Dedifferentiated amniotic fluid mesenchymal stem cell (primary cell): ENCODE measurements around the gene PHLDB1.
"Not testable (repeated sequence)": the region's sequence is repeated elsewhere in the genome, so short reads cannot be mapped to it uniquely, and the experiment has no call there.

Source experiments
- DNase-seq: peaks from one replicate; pipeline ENCODE4 v3.0.0-alpha.2; 2016; ENCODE audit errors: extremely low spot score

The PHLDB1 gene

DNA sequence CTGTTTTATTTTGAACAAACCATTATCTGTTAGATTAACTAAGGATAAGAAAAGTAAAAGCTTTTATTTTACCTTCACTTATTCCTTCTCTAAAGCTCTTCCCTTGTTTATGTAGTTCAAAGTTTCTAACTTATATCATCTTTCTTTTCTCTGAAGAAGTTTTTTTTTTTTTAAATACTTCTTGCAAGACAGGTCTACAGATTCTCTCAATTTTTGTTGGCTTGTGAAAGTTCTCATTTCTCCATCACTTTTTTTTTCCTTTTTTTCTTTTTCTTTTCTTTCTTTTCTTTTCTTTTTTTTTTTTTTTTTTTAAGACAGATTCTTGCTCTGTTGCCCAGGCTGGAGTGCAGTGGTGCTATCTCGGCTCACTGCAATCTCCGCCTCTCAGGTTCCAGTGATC is 76.8 kb downstream of the PHLDB1 start:
- DNase-seq, result no peak

DNA sequence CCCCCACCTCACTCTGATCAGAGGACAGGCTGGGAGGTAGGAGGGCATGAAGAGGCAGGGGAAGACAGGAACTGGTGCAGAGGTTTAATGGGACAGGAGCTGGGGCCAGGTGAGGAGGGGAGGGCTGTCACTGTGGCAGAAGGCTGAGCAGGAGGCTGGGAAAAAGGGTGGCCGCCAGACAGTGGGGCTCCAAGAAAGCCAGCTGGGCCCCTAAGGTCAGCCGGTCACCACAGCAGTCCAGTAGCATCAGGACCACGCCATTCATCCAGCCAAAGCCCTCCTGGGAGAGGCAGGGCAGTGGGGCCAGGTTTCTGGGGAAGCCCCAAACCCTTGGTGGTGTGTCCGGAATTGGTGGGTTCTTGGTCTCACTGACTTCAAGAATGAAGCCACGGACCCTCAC is 80.5 kb downstream of the PHLDB1 start:
- DNase-seq, result no peak

DNA sequence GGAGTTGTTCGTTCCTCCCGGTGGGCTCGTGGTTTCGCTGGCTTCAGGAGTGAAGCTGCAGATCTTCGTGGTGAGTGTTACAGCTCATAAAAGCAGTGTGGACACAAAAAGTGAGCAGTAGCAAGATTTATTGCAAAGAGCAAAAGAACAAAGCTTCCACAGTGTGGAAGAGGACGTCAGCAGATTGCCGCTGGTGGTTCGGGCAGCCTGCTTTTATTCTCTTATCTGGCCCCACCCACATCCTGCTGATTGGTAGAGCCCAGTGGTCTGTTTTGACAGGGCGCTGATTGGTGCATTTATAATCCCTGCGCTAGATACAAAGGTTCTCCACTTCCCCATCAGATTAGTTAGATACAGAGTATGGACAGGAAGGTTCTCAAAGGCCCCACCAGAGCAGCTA is 80.9 kb downstream of the PHLDB1 start:
- not testable (repeated sequence) for DNase-seq

DNA sequence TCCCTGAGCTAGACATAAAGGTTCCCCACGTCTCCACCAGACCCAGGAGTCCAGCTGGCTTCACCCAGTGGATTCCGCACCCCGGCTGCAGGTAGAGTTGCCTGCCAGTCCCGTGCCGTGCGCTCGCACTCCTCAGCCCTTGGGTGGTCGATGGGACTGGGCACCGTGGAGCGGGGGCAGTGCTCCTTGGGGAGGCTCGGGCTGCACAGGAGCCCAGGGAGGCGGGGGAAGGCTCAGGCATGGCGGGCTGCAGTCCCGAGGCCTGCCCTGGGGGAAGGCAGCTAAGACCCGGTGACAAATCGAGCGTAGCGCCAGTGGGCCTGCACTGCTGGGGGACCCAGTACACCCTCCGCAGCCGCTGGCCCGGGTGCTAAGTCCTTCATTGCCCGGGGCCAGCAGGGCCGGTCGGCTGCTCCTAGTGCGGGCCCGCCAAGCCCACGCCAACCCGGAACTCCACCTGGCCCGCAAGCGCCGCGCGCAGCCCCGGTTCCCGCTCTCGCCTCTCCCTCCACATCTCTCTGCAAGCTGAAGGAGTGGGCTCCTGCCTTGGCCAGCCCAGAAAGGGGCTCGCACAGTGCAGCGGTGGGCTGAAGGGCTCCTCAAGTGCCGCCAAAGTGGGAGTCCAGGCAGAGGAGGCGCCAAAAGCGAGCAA is 81.6 kb downstream of the PHLDB1 start:
- DNase-seq, result no peak

DNA sequence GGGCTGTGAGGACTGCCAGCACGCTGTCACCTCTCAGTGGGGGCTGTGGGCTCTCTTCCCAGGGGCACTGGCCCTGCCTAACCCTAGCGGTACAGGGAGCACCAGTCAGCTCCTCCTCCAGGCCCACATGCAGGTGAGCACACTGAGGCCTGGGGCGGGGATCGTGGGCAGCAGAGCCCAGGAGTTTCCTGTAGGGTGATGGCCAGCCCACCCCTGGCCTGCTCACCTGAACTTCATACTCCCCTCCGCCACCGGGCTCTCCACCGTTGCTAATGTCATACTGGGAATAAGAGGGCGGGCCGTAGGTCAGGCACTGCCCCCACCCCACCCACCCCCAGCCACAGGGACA is 82.1 kb downstream of the PHLDB1 start:
- no peak for DNase-seq

DNA sequence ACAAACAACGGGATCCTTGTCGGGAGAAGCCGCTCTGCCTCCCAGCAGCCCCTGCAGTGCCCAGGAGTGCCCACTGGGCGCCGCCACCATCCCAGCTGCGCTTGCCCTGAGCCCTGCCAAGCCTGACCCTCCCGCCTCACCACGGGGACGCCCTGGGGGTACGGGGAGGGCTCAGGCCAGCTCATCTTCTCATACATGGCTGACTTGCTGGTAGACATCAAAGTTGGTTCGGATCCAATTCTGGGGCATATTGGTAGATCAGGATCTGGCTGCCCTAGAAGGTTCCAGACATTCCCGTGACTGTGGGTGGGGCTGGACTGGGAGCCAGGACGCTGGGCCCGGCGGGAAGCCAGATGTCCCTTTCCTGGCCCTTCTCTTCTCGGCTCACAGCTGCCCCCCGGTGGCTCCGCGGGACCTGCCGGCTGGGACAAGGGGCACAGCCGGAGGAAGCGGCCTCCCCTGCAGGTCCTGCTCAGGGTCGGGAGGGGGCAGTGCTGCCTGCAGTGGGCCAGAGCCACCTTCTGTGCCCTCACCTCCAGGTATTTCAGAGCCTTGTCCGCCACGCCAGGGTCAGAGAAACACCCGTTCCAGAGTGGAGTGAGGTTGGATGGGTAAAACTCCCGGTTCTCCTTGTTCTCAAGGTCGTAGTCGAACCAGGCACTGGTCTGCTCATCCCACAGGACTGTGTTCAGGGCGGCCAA is 82.6 kb downstream of the PHLDB1 start:
- peak; percentile 94 for DNase-seq

DNA sequence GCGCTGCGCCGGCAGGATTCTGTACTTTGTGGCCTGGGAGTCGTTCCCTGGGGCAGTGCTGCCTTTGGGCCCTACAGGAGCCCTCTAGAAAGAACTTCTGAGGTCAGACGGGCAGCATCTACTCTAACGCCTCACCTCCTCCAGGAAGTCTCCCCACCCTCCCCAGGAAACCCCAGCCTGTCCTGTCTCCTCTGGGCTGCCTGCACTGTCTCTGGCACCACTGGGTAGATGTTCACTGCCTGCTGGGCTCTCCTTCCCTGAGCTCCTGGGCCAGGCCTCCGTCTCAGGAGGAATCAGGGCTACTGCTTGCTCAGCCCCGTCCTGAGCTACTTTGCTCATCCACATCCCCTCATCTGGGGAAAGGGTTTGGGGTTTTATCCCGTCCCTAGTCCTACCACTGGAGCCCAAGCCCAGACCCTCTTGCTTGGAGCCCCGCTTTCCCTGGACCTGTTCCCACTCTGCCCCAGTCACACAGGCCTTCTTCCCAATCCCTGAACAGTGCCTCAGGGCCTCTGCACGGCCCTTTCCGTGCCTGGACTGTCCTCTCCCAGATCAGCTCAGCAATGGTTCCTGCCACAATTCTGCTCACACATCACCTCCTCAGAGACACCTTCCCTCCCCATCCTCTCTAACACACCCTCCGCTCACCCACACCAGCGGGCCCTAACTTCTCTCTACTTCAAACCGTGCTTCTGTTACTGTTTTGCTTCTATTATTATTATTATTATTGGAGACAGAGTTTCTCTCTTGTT is 83.3 kb downstream of the PHLDB1 start:
- DNase-seq, result no peak

DNA sequence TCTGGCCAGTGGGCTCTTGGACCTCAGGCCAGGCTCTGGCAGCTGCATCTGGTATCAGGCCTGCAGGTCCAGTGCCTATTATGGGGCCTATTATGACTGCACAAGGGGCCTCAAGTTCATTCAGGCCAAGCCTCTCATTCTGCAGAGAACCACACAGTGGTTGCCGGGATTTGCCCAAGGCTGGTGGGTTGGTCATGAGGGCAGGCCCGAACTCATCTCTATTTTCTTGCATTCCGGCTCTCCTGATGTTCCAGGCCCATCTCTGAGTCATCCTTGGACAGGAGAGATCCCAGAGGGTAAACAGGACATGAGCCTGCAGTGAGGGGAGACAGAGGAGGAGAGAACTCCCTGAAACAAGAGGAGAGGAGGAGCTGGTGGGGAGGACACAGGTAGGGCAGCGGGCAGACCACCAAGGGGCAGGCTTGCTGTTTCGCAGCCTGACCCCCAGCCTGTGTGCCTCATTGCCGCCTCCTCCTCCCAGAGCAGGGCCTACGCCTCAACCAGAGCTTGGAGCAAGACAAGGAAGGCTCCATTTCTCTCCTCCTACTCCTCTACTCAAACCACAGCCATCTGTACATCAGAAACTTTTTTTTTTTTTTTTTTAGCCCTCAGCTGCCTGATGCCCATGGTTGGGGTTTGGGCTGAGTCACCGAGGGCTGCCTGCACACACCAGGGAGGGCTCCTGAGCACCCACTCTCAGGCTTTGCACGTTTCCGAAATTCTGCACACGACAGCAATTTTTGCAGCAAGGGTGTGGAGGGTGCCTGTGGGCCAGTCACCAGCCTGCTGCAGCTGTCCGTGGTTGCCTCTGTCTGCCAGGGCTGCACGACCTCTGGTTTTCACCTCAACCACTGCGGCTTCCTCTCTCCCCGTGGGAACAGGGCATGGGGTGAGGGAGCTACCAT is 84.8 kb downstream of the PHLDB1 start:
- no peak for DNase-seq

DNA sequence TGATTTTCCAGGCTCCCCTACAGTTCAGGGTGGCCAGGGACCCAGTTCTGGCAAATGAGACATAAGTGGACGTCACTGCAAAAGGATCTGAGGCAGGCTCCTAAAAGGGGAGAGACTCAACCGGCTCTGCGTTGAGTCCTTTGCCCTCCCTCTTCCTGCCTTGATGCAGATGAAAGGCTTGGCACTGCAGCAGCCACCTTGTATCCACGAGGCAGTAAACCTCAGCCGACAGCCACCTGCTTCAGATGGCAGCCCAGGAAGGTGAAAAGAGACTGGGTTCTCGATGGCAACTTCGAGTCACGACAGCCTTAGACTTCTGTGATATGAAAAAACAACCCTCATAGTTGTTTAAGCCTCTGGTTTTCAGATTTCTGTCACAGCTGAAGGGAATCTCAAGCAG is 86.8 kb downstream of the PHLDB1 start:
- no peak for DNase-seq

DNA sequence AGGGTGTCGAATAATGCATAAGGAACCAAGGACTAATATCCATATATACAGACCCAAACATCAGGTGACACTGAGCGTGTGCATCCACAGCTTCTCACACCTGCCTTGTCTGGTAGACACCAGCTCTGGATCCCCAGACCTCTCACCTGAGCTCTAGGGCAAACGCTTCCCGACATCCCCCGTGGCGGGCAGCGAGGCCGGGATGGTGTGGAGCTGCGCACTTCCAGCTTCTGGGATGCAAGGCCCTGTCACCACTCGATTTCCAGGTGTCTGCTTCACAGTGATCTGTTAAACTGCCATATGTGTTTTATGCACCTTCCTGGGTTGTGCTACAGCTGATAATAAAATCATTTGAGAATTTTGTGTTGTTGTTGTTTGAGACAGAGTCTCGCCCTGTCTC is 87.4 kb downstream of the PHLDB1 start:
- DNase-seq, result no peak

DNA sequence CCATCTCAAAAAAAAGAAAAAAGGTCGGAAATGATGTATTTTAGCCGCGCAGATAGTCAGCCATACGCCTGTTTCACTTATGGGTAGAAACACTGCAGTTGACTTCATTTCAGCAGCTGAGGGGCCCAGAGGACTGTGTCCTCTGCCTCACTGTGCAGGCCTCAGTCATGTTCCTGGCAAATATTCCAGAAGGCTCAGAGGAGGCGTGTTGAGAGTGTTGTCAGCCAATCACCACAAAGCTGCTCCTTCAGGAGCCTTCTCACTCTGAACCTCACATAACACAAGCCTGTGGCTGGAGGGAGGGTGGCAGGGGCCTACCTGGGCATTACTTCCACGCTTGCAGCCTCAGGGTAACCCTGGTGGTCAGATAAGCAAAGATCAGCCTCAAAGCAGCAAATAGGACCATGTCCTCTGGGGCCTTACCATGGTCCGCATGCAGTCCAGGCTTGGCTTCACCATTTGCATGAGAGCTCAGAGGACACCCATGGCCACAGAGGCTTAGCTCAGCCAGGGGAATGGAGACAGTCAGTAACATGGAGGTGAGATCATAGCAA is 89.3 kb downstream of the PHLDB1 start:
- no peak for DNase-seq

DNA sequence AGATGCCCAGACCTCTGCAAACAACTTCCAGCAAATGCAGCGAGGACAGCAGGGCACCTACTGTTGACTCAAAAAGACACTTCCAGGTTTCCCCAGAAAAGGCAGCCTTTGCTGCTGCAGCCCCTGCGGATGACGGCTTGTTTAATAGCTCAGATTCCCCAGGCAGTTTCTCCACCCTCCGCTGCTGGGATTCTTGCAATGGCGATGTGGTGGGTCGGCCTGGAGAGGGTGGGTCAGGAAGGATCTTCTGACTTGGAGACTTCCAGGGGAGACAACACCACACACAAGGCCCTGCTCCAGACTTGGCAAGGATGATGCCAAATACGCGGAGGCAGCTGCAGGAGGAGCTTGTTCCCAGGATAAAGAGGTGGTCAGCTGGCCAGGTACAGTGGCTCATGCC is 89.9 kb downstream of the PHLDB1 start:
- DNase-seq, result no peak

DNA sequence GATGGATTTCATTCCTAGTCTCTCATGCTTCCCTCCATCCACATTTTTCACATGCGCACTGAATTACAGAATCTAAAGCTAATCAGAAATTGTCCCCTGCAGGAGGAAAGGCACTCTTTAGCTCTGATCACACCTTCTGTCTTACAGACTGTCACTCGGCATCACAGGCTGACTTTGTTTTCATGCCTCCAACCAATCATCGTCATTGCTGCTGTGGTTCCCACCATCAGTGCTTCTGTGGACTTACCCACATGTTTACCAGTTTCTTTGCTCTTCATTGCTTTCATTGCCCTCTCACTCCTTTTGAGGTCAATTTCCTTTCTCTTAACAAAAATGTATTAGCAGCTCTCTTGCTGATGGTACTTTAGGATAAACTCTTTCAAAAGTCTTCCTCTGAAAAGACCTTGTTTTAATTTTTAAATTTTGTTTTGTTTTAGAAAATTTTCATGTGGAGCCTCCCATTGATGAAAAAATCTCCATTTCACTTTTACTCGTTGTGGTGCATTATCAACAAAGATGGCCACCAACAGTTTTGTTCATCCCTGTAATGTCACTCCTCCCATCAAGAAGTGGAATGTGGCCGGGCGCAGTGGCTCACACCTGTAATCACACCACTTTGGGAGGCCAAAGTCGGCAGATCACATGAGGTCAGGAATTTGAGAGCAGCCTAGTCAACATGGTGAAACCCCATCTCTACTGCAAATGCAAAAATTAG is 92.2 kb downstream of the PHLDB1 start:
- DNase-seq, result no peak

DNA sequence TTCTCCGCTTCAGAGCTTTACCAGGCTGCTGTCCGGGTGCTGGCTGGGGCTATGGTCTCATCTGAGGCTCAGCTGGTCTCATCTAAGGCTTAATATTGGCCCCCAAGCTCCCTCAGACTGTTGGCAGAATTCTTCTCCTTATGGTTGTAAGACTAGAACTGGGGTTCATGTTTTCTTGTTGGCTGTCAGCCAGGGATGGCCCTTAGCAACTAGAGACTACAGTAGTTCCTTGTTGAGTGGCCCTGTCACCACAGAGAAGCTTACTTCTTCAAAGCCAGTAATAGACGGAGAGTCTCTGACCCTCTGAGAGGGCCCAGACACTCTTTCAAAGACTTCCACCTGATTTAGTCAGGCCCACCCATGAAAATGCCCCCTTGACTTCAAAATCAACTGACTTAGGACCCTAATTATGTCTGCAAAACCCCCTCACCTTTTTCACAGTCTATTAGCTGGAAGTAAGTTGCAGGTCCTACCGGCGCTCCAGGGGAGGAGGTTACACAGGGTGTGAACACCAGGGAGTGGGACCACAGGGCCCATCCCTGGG is 96.2 kb downstream of the PHLDB1 start:
- no peak for DNase-seq

DNA sequence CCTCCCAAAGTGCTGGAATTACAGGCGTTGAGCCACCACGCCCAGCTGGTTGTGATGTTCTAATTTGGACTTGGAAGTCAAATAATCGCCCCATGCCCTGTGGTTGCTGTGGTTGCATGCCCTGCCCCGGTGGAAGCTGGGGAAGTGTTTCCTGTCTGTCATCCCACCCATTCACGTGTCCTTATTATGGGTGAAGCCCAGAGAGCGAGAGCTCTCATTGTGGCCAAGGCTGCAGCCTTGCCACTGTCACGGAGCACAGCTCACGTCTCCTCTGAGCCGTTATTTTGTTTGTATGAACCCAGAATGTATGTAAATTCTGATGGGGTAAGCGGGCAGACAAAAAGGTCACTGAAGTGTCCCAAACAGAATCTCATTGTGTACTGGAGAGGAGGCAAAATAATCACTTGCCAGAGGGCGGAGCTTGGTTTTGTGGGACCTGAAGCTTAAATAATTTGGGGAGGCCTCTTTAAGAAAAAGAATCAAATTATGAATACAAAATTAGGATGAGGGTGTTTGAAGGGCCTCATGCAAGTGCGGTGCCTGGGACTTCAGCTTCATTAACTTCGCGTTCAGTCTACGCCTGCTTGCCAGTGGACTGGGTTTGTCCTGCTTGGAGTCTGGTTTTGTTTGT is 97.8 kb downstream of the PHLDB1 start:
- no peak for DNase-seq

DNA sequence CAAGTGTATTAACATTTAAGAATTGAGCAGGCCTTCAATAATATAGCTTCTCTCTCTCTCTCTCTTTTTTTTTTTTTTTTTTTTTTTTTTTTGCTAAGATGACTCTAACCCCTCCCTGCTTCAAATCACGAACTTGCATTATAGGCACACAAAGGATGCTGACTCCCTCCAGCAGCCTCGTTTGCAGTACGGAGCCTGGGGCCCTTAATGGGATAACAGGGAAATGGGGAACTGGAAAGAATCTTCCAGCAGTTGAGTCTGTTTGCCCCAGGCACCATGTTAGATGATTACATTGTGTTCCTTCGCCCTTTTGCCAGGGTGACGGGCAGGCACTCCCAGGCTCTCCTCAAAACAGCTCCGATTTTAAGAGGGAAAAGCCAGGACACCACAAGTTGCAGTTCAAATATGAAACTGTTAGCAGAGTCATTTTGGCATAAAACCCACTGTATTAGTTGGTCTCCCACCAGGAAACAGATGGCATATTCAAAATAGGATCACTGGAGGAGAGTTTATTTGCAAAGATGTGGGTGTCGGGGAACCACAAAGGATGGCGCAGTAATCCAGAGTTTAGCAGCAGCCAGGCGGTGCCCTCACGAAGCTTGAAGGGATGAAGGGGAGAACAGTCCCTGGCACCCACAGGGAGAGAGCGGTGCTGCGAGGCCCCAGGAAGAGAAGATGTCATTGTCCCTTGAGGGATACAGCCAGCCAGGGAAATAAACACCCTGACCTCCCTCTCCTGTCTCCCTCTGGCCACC is 98.6 kb downstream of the PHLDB1 start:
- DNase-seq, result no peak

DNA sequence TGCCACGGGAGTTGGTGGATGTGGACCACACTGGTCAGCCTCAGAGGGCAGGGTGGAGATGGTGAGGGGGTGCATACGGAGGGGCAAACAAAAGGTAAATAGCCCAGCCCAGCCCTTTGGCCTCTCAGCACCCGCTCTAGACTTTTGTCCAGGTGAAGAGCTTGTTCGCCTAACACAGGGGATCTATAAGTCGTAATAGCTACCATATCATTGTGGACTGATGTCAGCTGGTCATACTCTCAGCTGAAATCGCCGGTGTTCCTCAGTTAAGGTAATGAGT is 99.1 kb downstream of the PHLDB1 start:
- DNase-seq, result no peak
